ENCODE data around the gene MPI. TPM values are rescaled to one million over a fixed set of nuclear protein-coding genes. Genes with fewer than 3 reads are reported as not detected.

The MPI gene
- total RNA-seq, 3 donors from 2014 or later: 50.2 to 96.5 (median 68.3) TPM

DNA sequence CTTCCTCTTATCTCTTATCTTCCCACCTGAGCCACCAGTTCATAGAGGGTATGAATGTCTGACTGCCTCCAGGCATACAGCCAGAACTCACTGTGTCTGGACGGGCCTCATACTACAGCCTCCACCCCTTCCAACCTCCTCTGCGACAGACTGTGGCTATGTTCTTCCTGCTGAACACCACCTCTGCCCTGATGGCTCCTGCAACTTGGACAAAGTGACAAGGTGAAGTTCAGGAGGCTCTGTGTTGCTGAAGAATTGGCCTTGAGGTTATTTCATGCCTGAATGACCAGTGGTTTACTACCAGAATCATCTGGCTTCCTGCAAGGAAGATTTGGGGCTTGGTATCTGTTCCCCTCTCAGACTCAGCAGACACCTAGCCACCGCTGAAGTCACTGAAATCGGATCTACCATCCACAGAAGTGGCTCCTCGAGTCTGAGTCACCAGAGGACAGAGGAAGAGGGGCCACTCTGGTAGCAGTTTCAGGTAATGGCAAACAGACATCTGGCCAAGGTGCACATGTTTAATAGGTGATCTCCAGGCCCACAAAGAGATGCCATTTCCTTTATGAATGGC, 32.7 kb upstream of the MPI start:
- intact Hi-C loops (cut with DNase I, micrococcal nuclease): no loop called here
- Histone ChIP-seq H3K4me1 (ENCODE audit: low read depth) (peaks cover 49% of the 10 kb centered on the region), H3K36me3 (ENCODE audit: low read depth) (peaks cover 13% of the 10 kb centered on the region), H3K9me3 (no peaks in the 10 kb centered on the region), H3K4me3 (no peak overlapping the region)
- DNase-seq (peak in 2 of 3 donors; percentile 71 to 77), ATAC-seq (peak; percentile 93)
- TF ChIP-seq CTCF (IDR thresholded peaks at IDR 0.05): no peak

GRCh38 chr15:74857671-74858368, 32.0 kb upstream of the MPI start:
- peaks cover 6% of the 10 kb centered on the region for H3K36me3 ChIP-seq (ENCODE audit: low read depth)
- TF ChIP-seq CTCF (IDR thresholded peaks at IDR 0.05): no peak

DNA sequence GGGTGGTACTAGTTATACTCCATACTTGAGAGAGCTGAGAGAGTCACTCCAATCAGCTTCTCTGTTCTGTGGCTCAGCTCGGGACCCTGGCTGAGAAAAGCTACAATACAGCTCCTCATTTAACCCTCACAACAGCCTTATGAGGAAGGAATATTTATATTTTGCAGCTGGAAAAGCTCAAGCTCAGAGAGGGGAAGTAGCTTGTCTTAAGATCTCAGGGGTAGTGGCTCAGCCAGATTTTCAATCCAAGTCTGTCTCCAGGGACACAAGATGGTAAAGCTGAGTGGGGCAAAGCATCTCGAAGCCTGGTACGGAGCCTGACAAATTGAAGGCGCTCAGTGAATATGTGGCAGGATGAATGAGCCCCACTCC, 31.5 kb upstream of the MPI start:
- intact Hi-C loops (cut with DNase I, micrococcal nuclease): no loop called here
- Histone ChIP-seq H3K4me1 (ENCODE audit: low read depth) (peaks cover 51% of the 10 kb centered on the region), H3K4me3 (no peak overlapping the region), H3K36me3 (ENCODE audit: low read depth) (peaks cover under 1% of the 10 kb centered on the region), H3K9me3 (no peaks in the 10 kb centered on the region)
- TF ChIP-seq CTCF (IDR thresholded peaks at IDR 0.05): no peak
- ATAC-seq: no peak
- DNase-seq: no peak

More at GRCh38 chr15:74857671-74858368, 32.0 kb upstream of the MPI start:
- Histone ChIP-seq H3K4me3 (no peak overlapping the region), H3K4me1 (ENCODE audit: low read depth) (peaks cover 49% of the 10 kb centered on the region), H3K9me3 (no peaks in the 10 kb centered on the region)
- intact Hi-C loops (cut with DNase I, micrococcal nuclease): no loop called here
- ATAC-seq (peak; percentile 28), DNase-seq (no peak)

- DNase-seq: no peak
- Histone ChIP-seq H3K4me3 (no peak overlapping the region), H3K36me3 (ENCODE audit: low read depth) (no peaks in the 10 kb centered on the region), H3K9me3 (no peaks in the 10 kb centered on the region), H3K4me1 (ENCODE audit: low read depth) (peaks cover 70% of the 10 kb centered on the region)
- intact Hi-C loops (cut with DNase I, micrococcal nuclease): no loop called here
- TF ChIP-seq CTCF (IDR thresholded peaks at IDR 0.05): no peak
- peak; percentile 14 for ATAC-seq
Measured at GRCh38 chr15:74863239-74864056, 26.4 kb upstream of the MPI start.

DNA sequence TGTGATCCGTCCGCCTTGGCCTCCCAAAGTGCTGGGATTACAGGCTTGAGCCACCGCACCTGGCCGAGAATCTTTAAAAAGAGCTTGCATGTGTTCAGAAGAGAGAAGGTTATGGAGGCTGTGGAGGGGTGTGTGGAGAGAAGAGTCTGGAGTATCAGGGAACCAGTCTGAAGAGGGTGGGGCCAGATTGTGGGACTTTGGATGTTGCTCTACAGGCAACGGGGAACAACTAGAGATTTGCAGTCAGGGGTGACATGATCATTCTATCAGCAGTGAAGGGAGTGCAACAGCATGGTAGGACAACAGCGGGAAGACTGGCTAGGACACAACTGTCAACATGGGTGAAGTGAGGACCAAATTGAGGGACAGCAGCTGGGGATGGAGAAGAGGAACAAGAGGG, 25.5 kb upstream of the MPI start:
- ATAC-seq: peak; percentile 18
- H3K9me3 ChIP-seq: no peaks in the 10 kb centered on the region
- H3K4me3 ChIP-seq: no peak overlapping the region
- H3K36me3 ChIP-seq (ENCODE audit: low read depth): no peaks in the 10 kb centered on the region
- no peak for TF ChIP-seq CTCF (IDR thresholded peaks at IDR 0.05)
- intact Hi-C loops (cut with DNase I, micrococcal nuclease): no loop called here
- DNase-seq: no peak
- peaks cover 72% of the 10 kb centered on the region for H3K4me1 ChIP-seq (ENCODE audit: low read depth)
